SK-N-SH (cell line): Measurements from ENCODE around the gene SCAPER. TPM values are rescaled to one million over a fixed set of nuclear protein-coding genes. Genes with fewer than 3 reads are reported as not detected.

Experiments used
- CTCF ChIA-PET: fragments of 300-600, 350-600 bp; formaldehyde crosslinking; extraction: SDS; loops from one replicate; lab custom pipeline; 2021; lab: Yijun Ruan, JAX
- POLR2A ChIA-PET: fragments of 350-600 bp; sonication (Branson Sonifier 250); formaldehyde crosslinking; extraction: SDS; loops from one replicate; lab custom pipeline; 2020; ENCODE audit warnings: antibody characterized with exemption, inconsistent platforms; lab: Yijun Ruan, JAX
- DNase-seq: peaks from one replicate; pipeline ENCODE4 v3.0.0; 2012
- H2AFZ ChIP-seq: fragments of 200-600 bp; sonication (generic); 2 replicates; pipeline ENCODE4 v1.8.1; 2016; ENCODE audit warnings: antibody characterized with exemption, mild to moderate bottlenecking, low read depth
- H3F3A ChIP-seq: fragments of 200-600 bp; sonication (generic); replicated peaks from 2 replicates; pipeline ENCODE3; 2016; ENCODE audit warnings: antibody characterized with exemption, mild to moderate bottlenecking; ENCODE audit not compliant: insufficient read depth
- H3K27ac ChIP-seq, 2 experiments: fragments of 200-500 bp in 1 of 2; fragments of 200-600 bp in 1 of 2; sonication (Bioruptor generic) in 1 of 2; sonication (generic), shearing (Covaris generic) in 1 of 2; 2 replicates each; pipeline versions ENCODE4 v1.5.1 to v1.6.1; 2014 to 2016; ENCODE audit warnings: low read depth in 2 of 2, inconsistent platforms in 1 of 2, low read length in 1 of 2, mild to moderate bottlenecking in 1 of 2, mixed read lengths in 1 of 2
- H3K27me3 ChIP-seq: fragments of 200-600 bp; sonication (generic), shearing (Covaris generic); 2 replicates; pipeline ENCODE4 v1.6.1; 2016; ENCODE audit warnings: mixed run types; ENCODE audit not compliant: insufficient read depth
- H3K36me3 ChIP-seq, 2 experiments: fragments of 200-500 bp in 1 of 2; fragments of 200-600 bp in 1 of 2; sonication (Bioruptor generic) in 1 of 2; sonication (generic) in 1 of 2; replicated peaks in 1 of 2; 2 replicates each; pipeline versions ENCODE3 to v1.5.1; 2014 to 2016; ENCODE audit warnings: low read length in 1 of 2, mild to moderate bottlenecking in 1 of 2; ENCODE audit not compliant: insufficient read depth in 2 of 2, control insufficient read depth in 1 of 2
- H3K4me1 ChIP-seq, 2 experiments: fragments of 200-500 bp in 1 of 2; fragments of 200-600 bp in 1 of 2; sonication (Bioruptor generic) in 1 of 2; sonication (generic), shearing (Covaris generic) in 1 of 2; 2 replicates each; pipeline versions ENCODE4 v1.5.1 to v1.6.1; 2014 to 2016; ENCODE audit warnings: low read depth in 1 of 2, low read length in 1 of 2, mixed run types in 1 of 2; ENCODE audit not compliant: insufficient read depth in 2 of 2, control insufficient read depth in 1 of 2
- H3K4me2 ChIP-seq: fragments of 200-600 bp; sonication (generic), shearing (Covaris generic); 2 replicates; pipeline ENCODE4 v1.6.1; 2017; ENCODE audit warnings: mixed run types
- H3K4me3 ChIP-seq, 2 experiments: fragments of 200-500 bp in 1 of 2; fragments of 200-600 bp in 1 of 2; sonication (Bioruptor generic) in 1 of 2; sonication (generic), shearing (Covaris generic) in 1 of 2; 2 replicates each; pipeline versions ENCODE4 v1.5.1 to v1.8.1; 2014 to 2016; ENCODE audit warnings: low read depth in 2 of 2, inconsistent platforms in 1 of 2, low read length in 1 of 2, mild to moderate bottlenecking in 1 of 2, mixed read lengths in 1 of 2, moderate library complexity in 1 of 2
- H3K79me2 ChIP-seq: fragments of 200-600 bp; sonication (generic); 2 replicates; pipeline ENCODE4 v1.8.1; 2017; ENCODE audit warnings: mild to moderate bottlenecking; ENCODE audit not compliant: insufficient read depth
- H3K9ac ChIP-seq: fragments of 200-600 bp; sonication (generic); 2 replicates; pipeline ENCODE4 v1.6.1; 2017; ENCODE audit warnings: mixed run types
- H3K9me2 ChIP-seq: fragments of 200-600 bp; sonication (generic); 2 replicates; pipeline ENCODE4 v1.6.1; 2017; ENCODE audit warnings: mixed run types
- H3K9me3 ChIP-seq: fragments of 200-600 bp; sonication (generic); 2 replicates; pipeline ENCODE4 v1.6.1; 2017; ENCODE audit warnings: mixed run types, mild to moderate bottlenecking, moderate library complexity
- H4K20me1 ChIP-seq: fragments of 200-600 bp; sonication (generic); 2 replicates; pipeline ENCODE4 v1.6.1; 2017; ENCODE audit warnings: mild to moderate bottlenecking, mixed run types; ENCODE audit not compliant: insufficient read depth
- CHD2 ChIP-seq: fragments of 150-350 bp; IDR thresholded peaks from 2 replicates; pipeline ENCODE4 v1.6.1; 2018; ENCODE audit warnings: low read length; ENCODE audit not compliant: partially characterized antibody
- ELF1 ChIP-seq: IDR thresholded peaks from 2 replicates; pipeline ENCODE4 v1.4.0; 2012
- FOSL2 ChIP-seq: IDR thresholded peaks from 2 replicates; pipeline ENCODE4 v1.4.0; 2012; ENCODE audit warnings: low read depth, mild to moderate bottlenecking, moderate library complexity, borderline replicate concordance
- FOXM1 ChIP-seq: IDR thresholded peaks from 2 replicates; pipeline ENCODE4 v1.4.0; 2012; ENCODE audit warnings: low read depth, mild to moderate bottlenecking
- GATA2 ChIP-seq: sonication (generic); formaldehyde crosslinking; IDR thresholded peaks from 2 replicates; pipeline ENCODE4 v1.5.0; 2020; ENCODE audit warnings: mild to moderate bottlenecking, missing genetic modification reagents
- JUND ChIP-seq: IDR thresholded peaks from 2 replicates; pipeline ENCODE4 v1.4.0; 2012
- MAX ChIP-seq: IDR thresholded peaks from 2 replicates; pipeline ENCODE4 v1.4.0; 2012; ENCODE audit warnings: low read depth
- MEF2A ChIP-seq: IDR thresholded peaks from 2 replicates; pipeline ENCODE4 v1.4.0; 2012; ENCODE audit warnings: low read depth, borderline replicate concordance
- MXI1 ChIP-seq: IDR thresholded peaks from 2 replicates; pipeline ENCODE4 v1.6.1; 2012; ENCODE audit warnings: mild to moderate bottlenecking, low read depth, low read length, improper control_type of control experiment
- NRF1 ChIP-seq: IDR thresholded peaks from 2 replicates; pipeline ENCODE4 v1.6.1; 2012; ENCODE audit warnings: low read depth, mild to moderate bottlenecking, low read length
- RCOR1 ChIP-seq: fragments of 150-350 bp; IDR thresholded peaks from 2 replicates; pipeline ENCODE4 v1.6.1; 2017; ENCODE audit warnings: antibody characterized with exemption, low read length
- RFX5 ChIP-seq: IDR thresholded peaks from 2 replicates; pipeline ENCODE4 v1.6.1; 2012; ENCODE audit warnings: mild to moderate bottlenecking, improper control_type of control experiment, low read length
- RXRA ChIP-seq: IDR thresholded peaks from 2 replicates; pipeline ENCODE4 v1.4.0; 2012; ENCODE audit warnings: low read depth, mild to moderate bottlenecking, borderline replicate concordance
- SIN3A ChIP-seq: IDR thresholded peaks from 2 replicates; pipeline ENCODE4 v1.6.1; 2012; ENCODE audit warnings: low read depth, mild to moderate bottlenecking, low read length, moderate library complexity, borderline replicate concordance
- SMC3 ChIP-seq: IDR thresholded peaks from 2 replicates; pipeline ENCODE4 v1.6.1; 2012; ENCODE audit warnings: low read depth, low read length, improper control_type of control experiment
- TAF1 ChIP-seq: IDR thresholded peaks from 2 replicates; pipeline ENCODE4 v1.6.1; 2012; ENCODE audit warnings: low read depth, mild to moderate bottlenecking, low read length, moderate library complexity, borderline replicate concordance
- TCF12 ChIP-seq: IDR thresholded peaks from 2 replicates; pipeline ENCODE4 v1.4.0; 2012
- TEAD4 ChIP-seq: IDR thresholded peaks from 2 replicates; pipeline ENCODE4 v1.4.0; 2012; ENCODE audit warnings: mild to moderate bottlenecking, borderline replicate concordance; ENCODE audit not compliant: insufficient read depth
- USF2 ChIP-seq: fragments of 150-350 bp; IDR thresholded peaks from 2 replicates; pipeline ENCODE4 v1.6.1; 2017; ENCODE audit warnings: antibody characterized with exemption, low read length, low read depth, borderline replicate concordance
- WGBS: methylation state at CpG from one replicate; pipeline ENCODE4 v1.1.6; 2017; ENCODE audit warnings: low lambda C conversion rate; 5-methylcytosine and 5-hydroxymethylcytosine counted together
- polyA plus RNA-seq, 3 experiments: library from polyadenylated mRNA; depleted of rRNA; stranded (reverse); fragments of >200 nt; gene quantifications; 2 replicates each; pipeline ENCODE4 v1.2.3, GENCODE V29; 2012
- TF ChIP-seq, protein P1 (sequence below): IDR thresholded peaks from 2 replicates; pipeline ENCODE4 v1.6.1; 2012; ENCODE audit warnings: mild to moderate bottlenecking, low read depth, low read length, moderate library complexity

SCAPER gene
- polyA plus RNA-seq, 1 of the 3 experiments (the other 2 are of a cell fraction), result 1.8 TPM

- H3K9me3 ChIP-seq, result no peaks in the 10 kb centered on the region
- no peak overlapping the region for H2AFZ ChIP-seq
- H3K9me2 ChIP-seq, result no peaks in the 10 kb centered on the region
- H3K4me3 ChIP-seq, result no peak overlapping the region
- H3K4me2 ChIP-seq, result no peak overlapping the region
- WGBS, result 97% methylated on average over 44 of the region's 74 CpGs
- H3K9ac ChIP-seq, result no peak overlapping the region
- peak; percentile 22 for DNase-seq
- POLR2A ChIA-PET, result no interaction called here
- no peaks in the 10 kb centered on the region for H3K79me2 ChIP-seq
- peaks cover 0 to 5% of the 10 kb centered on the region in 2 experiments; a peak in 2 of 4 replicates for H3K4me1 ChIP-seq
- H3K36me3 ChIP-seq, result peaks cover 10 to 23% of the 10 kb centered on the region in 2 experiments
- CTCF ChIA-PET, result no interaction called here
- H3K27ac ChIP-seq, result no peak overlapping the region
- TF ChIP-seq USF2, result no peak
- TF ChIP-seq, all 33 proteins: peak for 0
- H3K27me3 ChIP-seq, result no peaks in the 10 kb centered on the region
- H3F3A ChIP-seq, result no peaks in the 10 kb centered on the region
- H4K20me1 ChIP-seq, result no peaks in the 10 kb centered on the region
These were observed 558.3 kb downstream of the SCAPER start for GRCh38 chr15:76346669-76347481.

DNA sequence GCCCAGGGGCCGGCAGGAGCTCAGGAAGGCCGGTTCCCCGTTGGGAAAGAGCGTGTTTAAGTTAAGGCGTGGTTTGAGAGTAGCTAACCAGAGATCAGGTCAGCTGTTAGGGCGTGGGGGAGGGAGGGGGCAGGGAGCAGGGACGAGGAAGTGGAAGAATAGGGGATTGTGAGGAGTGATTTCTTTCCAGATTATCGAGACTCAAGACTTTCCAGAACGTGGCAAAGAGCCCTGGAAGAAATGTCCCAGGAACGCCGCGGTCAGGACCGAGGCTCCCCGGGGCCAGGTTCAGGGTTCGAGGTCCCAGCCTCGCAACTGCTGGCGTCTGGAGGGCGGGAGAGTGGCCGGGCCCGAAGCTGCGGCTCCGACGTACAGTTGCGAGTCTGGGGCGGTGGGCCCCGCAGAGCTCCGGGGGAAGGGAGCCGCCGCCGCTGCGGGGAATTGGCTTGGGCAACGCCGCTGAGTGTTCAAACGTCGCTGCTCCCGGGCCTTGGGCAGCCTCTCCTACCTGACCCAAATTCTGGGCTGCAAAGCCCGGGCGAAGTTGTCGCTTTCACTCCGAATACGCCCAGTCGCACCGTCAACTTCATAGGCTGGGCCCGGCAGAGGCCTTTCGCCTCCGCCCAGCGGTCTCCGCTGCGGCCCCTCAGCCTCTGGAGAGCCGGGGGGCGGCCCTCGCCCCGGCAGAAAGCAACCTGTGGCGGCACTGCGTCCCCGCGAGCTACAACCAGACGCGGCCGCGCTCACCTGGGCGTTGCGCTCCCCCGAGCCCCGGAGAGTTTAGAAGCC, 559.1 kb downstream of the SCAPER start:
- H3K9ac ChIP-seq, result no peak overlapping the region

More for the DNA sequence above, 559.1 kb downstream of the SCAPER start:
- no peak overlapping the region for H2AFZ ChIP-seq
- H3K27me3 ChIP-seq, result no peaks in the 10 kb centered on the region
- TF ChIP-seq ELF1, result no peak
- no peak for TF ChIP-seq FOXM1
- TF ChIP-seq, protein P1, sequence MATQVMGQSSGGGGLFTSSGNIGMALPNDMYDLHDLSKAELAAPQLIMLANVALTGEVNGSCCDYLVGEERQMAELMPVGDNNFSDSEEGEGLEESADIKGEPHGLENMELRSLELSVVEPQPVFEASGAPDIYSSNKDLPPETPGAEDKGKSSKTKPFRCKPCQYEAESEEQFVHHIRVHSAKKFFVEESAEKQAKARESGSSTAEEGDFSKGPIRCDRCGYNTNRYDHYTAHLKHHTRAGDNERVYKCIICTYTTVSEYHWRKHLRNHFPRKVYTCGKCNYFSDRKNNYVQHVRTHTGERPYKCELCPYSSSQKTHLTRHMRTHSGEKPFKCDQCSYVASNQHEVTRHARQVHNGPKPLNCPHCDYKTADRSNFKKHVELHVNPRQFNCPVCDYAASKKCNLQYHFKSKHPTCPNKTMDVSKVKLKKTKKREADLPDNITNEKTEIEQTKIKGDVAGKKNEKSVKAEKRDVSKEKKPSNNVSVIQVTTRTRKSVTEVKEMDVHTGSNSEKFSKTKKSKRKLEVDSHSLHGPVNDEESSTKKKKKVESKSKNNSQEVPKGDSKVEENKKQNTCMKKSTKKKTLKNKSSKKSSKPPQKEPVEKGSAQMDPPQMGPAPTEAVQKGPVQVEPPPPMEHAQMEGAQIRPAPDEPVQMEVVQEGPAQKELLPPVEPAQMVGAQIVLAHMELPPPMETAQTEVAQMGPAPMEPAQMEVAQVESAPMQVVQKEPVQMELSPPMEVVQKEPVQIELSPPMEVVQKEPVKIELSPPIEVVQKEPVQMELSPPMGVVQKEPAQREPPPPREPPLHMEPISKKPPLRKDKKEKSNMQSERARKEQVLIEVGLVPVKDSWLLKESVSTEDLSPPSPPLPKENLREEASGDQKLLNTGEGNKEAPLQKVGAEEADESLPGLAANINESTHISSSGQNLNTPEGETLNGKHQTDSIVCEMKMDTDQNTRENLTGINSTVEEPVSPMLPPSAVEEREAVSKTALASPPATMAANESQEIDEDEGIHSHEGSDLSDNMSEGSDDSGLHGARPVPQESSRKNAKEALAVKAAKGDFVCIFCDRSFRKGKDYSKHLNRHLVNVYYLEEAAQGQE, result no peak
- TF ChIP-seq FOSL2, result no peak
- TF ChIP-seq TAF1, result no peak
- no peak for TF ChIP-seq NRF1
- no peak for TF ChIP-seq MEF2A
- no peak for TF ChIP-seq JUND
- TF ChIP-seq CHD2, result no peak
- no peak for TF ChIP-seq MXI1
- no peak for TF ChIP-seq RXRA
- no peak for TF ChIP-seq TEAD4
- TF ChIP-seq GATA2 (CRISPR knock-in tag), result no peak
- TF ChIP-seq TCF12, result no peak
- TF ChIP-seq RFX5, result no peak
- TF ChIP-seq SMC3, result no peak
- no peak for TF ChIP-seq SIN3A
- TF ChIP-seq MAX, result no peak
- no peak for TF ChIP-seq RCOR1
- H3K9me3 ChIP-seq, result no peaks in the 10 kb centered on the region
- no peak for DNase-seq
- 94% methylated on average over 41 of the region's 65 CpGs for WGBS
- POLR2A ChIA-PET, result interaction anchor here (1.0 kb wide), 1 partner anchor 13 kb away, joined by 3 read pairs; no protein-coding TSS in a partner anchor
- no peaks in the 10 kb centered on the region for H3K79me2 ChIP-seq
- H3K27ac ChIP-seq, result no peak overlapping the region
- no peak overlapping the region for H3K4me2 ChIP-seq
- CTCF ChIA-PET, result no interaction called here
- H3K4me3 ChIP-seq, result no peak overlapping the region
- no peaks in the 10 kb centered on the region for H3F3A ChIP-seq
- peaks cover 10 to 28% of the 10 kb centered on the region in 2 experiments for H3K36me3 ChIP-seq
- no peaks in the 10 kb centered on the region for H4K20me1 ChIP-seq
- H3K4me1 ChIP-seq, result peaks cover 0 to 5% of the 10 kb centered on the region in 2 experiments; a peak in 2 of 4 replicates
- H3K9me2 ChIP-seq, result no peaks in the 10 kb centered on the region
